Thoracic aorta (tissue), 2 donors: Measurements from ENCODE around the gene ANTXR1. TPM values are rescaled to one million over a fixed set of nuclear protein-coding genes. Genes with fewer than 3 reads are reported as not detected.

Source experiments
- ATAC-seq: fragments of 150-250 bp; one replicate; pipeline ENCODE4 v1.8.0; 2017; ENCODE audit warnings: low read depth; ENCODE audit not compliant: insufficient number of reproducible peaks, low FRiP score
- DNase-seq: peaks from one replicate; pipeline ENCODE4 v3.0.0-alpha.2; 2020; ENCODE audit warnings: low spot score
- H3K27ac ChIP-seq, 2 donors: fragments of 200-600 bp; sonication (generic); 1 replicate in 1 of 2; 2 replicates in 1 of 2; pipeline ENCODE4 v1.5.1; 2016; ENCODE audit warnings: mild to moderate bottlenecking in 2 of 2, moderate library complexity in 2 of 2
- H3K27me3 ChIP-seq: fragments of 200-600 bp; sonication (generic); replicated peaks from 2 replicates; pipeline ENCODE4 v1.6.0; 2016; ENCODE audit warnings: mild to moderate bottlenecking; ENCODE audit not compliant: insufficient read depth
- H3K36me3 ChIP-seq: fragments of 200-600 bp; sonication (generic); one replicate; pipeline ENCODE4 v1.5.1; 2016
- H3K4me1 ChIP-seq, 2 donors: fragments of 200-600 bp; sonication (generic); 1 replicate in 1 of 2; 2 replicates in 1 of 2; pipeline versions ENCODE4 v1.5.1 to v1.6.0; 2016; ENCODE audit warnings: low read depth in 2 of 2, mild to moderate bottlenecking in 1 of 2; ENCODE audit not compliant: control insufficient read depth in 1 of 2
- H3K4me3 ChIP-seq: fragments of 200-600 bp; sonication (generic); 2 replicates; pipeline ENCODE4 v1.5.1; 2016; ENCODE audit warnings: mild to moderate bottlenecking
- H3K9me3 ChIP-seq: fragments of 200-600 bp; sonication (generic); 2 replicates; pipeline ENCODE4 v1.5.1; 2016
- total RNA-seq, 2 donors: library from RNA; depleted of rRNA; stranded (reverse); fragments of >200 nt; gene quantifications; one replicate each; pipeline versions ENCODE4 v1.1.0 to v1.2.3, GENCODE V29; 2016
- TF ChIP-seq, protein P1 (sequence below): fragments of 200-600 bp; sonication (generic); IDR thresholded peaks from one replicate; pipeline ENCODE4 v1.5.1; 2019; ENCODE audit warnings: antibody characterized with exemption

The ANTXR1 gene
- total RNA-seq, 2 donors from 2014 or later, result 253 to 313 TPM

GRCh38 chr2:69214898-69215297, 201.9 kb downstream of the ANTXR1 start:
- peaks cover 34 to 83% of the 10 kb centered on the region in 2 donors for H3K4me1 ChIP-seq
- ATAC-seq, result no peak

GRCh38 chr2:69216535-69217332, 203.8 kb downstream of the ANTXR1 start:
- no peak for ATAC-seq
- DNase-seq, result no peak
- H3K36me3 ChIP-seq, result no peaks in the 10 kb centered on the region
- no peak overlapping the region for H3K4me3 ChIP-seq
- peaks cover 34 to 81% of the 10 kb centered on the region in 2 donors for H3K4me1 ChIP-seq
- H3K27ac ChIP-seq, result peak overlapping the region in 1 of 2 donors; percentile 25
- TF ChIP-seq, protein P1, sequence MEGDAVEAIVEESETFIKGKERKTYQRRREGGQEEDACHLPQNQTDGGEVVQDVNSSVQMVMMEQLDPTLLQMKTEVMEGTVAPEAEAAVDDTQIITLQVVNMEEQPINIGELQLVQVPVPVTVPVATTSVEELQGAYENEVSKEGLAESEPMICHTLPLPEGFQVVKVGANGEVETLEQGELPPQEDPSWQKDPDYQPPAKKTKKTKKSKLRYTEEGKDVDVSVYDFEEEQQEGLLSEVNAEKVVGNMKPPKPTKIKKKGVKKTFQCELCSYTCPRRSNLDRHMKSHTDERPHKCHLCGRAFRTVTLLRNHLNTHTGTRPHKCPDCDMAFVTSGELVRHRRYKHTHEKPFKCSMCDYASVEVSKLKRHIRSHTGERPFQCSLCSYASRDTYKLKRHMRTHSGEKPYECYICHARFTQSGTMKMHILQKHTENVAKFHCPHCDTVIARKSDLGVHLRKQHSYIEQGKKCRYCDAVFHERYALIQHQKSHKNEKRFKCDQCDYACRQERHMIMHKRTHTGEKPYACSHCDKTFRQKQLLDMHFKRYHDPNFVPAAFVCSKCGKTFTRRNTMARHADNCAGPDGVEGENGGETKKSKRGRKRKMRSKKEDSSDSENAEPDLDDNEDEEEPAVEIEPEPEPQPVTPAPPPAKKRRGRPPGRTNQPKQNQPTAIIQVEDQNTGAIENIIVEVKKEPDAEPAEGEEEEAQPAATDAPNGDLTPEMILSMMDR, result no peak
- H3K27me3 ChIP-seq, result no peaks in the 10 kb centered on the region
- no peaks in the 10 kb centered on the region for H3K9me3 ChIP-seq

More at GRCh38 chr2:69214898-69215297, 201.9 kb downstream of the ANTXR1 start:
- H3K27me3 ChIP-seq, result no peaks in the 10 kb centered on the region
- H3K36me3 ChIP-seq, result no peaks in the 10 kb centered on the region
- TF ChIP-seq, protein P1, result no peak
- DNase-seq, result no peak
- no peaks in the 10 kb centered on the region for H3K9me3 ChIP-seq
- H3K27ac ChIP-seq, result peak overlapping the region; percentile 62 to 69
- no peak overlapping the region for H3K4me3 ChIP-seq

DNA sequence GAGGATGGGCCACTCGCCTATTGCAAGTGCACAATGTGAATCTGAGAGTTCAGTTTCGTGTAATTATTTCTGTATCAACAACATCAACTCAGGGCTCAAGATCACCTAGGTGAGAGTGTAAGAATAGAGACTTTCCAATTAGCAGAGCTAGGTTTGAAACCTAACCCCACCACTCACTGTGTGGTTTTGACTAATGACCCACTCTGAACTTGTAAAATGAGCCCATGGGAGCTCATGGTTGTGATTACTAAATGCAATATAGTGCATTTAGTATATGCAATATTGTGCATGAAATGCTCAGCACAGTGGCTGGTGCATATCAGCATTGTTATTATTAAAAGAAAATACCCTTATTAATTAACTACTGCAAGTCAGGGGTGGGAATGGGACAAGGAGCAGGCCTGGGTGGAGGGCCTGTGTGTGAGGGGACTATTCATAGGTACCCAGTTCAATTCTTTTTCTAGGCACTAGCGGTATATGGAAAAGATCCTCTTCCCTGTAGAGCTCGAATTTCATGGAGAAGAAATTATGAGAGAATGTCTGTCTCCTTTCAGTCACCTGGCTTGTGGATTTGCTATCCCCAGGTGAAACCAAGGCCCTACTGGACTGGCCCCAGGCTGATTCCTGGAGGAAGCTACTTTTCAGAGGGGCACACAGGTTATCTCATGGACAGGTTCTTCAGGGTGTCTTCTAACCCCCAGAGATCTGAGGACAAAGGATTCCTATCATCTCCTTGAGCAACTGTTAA, 204.5 kb downstream of the ANTXR1 start:
- no peak overlapping the region for H3K4me3 ChIP-seq
- no peaks in the 10 kb centered on the region for H3K27me3 ChIP-seq
- H3K27ac ChIP-seq, result peak overlapping the region; percentile 25 to 47
- DNase-seq (no peak), ATAC-seq (no peak)
- no peaks in the 10 kb centered on the region for H3K36me3 ChIP-seq
- TF ChIP-seq, protein P1, result no peak
- H3K9me3 ChIP-seq, result no peaks in the 10 kb centered on the region
- H3K4me1 ChIP-seq, result peaks cover 34 to 81% of the 10 kb centered on the region in 2 donors

DNA sequence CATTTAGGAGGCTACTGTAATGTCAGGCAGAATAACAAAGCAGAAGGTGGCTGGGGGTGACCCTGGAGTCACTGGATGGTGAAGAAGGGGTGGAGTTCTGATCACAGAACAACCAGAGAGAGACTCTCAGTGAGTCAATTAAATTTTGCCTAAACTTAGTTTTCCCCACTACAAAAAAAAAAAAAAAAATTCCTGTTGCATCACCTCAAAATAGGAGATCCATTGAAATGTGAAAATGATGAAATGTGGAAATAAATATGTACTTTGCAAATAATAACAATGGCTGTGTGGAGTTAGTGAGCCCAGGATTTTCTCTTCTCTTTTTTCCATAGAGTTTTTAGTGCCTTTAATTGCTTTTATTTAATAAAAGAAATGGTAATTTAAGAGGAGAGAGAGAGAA, 208.5 kb downstream of the ANTXR1 start:
- ATAC-seq (no peak), DNase-seq (no peak)
- peaks cover 3% of the 10 kb centered on the region for H3K36me3 ChIP-seq
- no peak overlapping the region for H3K4me3 ChIP-seq
- H3K9me3 ChIP-seq, result no peaks in the 10 kb centered on the region
- no peaks in the 10 kb centered on the region for H3K27me3 ChIP-seq
- H3K27ac ChIP-seq, result peak overlapping the region in 1 of 2 donors; percentile 35
- peaks cover 19 to 74% of the 10 kb centered on the region in 2 donors for H3K4me1 ChIP-seq
- TF ChIP-seq, protein P1, result no peak
